Activated CD8-positive, alpha-beta memory T cell treated with anti-CD3 and anti-CD28 coated beads, Interleukin-2, amount 50 U/mL, for 1 hour (primary cell): ENCODE measurements around the gene TAAR1.
"Not testable (repeated sequence)": the region's sequence is repeated elsewhere in the genome, so short reads cannot be mapped to it uniquely, and the experiment has no call there.

Experiments used
- DNase-seq: peaks from one replicate; pipeline ENCODE4 v3.0.0-alpha.2; 2020; ENCODE audit errors: extremely low read depth

TAAR1 gene

GRCh38 chr6:132659082-132659481 lies at the start of gene TAAR1:
Gene TAAR1 (minus strand): TSS chr6:132659182. CDS start chr6:132646003, 13,179 bp downstream.
- DNase-seq: no peak

GRCh38 chr6:132708771-132709170 lies 49.8 kb upstream of the TAAR1 start:
- no peak for DNase-seq

GRCh38 chr6:132708002-132708401 lies 49.0 kb upstream of the TAAR1 start:
- DNase-seq: no peak

- not testable (repeated sequence) for DNase-seq
Measured at GRCh38 chr6:132706756-132707155, 47.8 kb upstream of the TAAR1 start.

- DNase-seq: no peak
Measured at GRCh38 chr6:132703936-132704335, 45.0 kb upstream of the TAAR1 start.

- no peak for DNase-seq
Measured at GRCh38 chr6:132698608-132699007, 39.6 kb upstream of the TAAR1 start.

- DNase-seq: no peak
Measured at GRCh38 chr6:132695773-132696172, 36.8 kb upstream of the TAAR1 start.

- no peak for DNase-seq
Measured at GRCh38 chr6:132693478-132693877, 34.5 kb upstream of the TAAR1 start.

GRCh38 chr6:132690678-132691077 lies 31.7 kb upstream of the TAAR1 start:
- DNase-seq: no peak

GRCh38 chr6:132687306-132687705 lies 28.3 kb upstream of the TAAR1 start:
- no peak for DNase-seq

GRCh38 chr6:132686531-132686930 lies 27.5 kb upstream of the TAAR1 start:
- DNase-seq: no peak

- no peak for DNase-seq
Measured at GRCh38 chr6:132685009-132685408, 26.0 kb upstream of the TAAR1 start.

- DNase-seq: no peak
Measured at GRCh38 chr6:132684272-132684671, 25.3 kb upstream of the TAAR1 start.

GRCh38 chr6:132683543-132683942 lies 24.6 kb upstream of the TAAR1 start:
- no peak for DNase-seq

GRCh38 chr6:132679094-132679493 lies 20.1 kb upstream of the TAAR1 start:
- DNase-seq: not testable (repeated sequence)

- no peak for DNase-seq
Measured at GRCh38 chr6:132675749-132676148, 16.8 kb upstream of the TAAR1 start.

- no peak for DNase-seq
Measured at GRCh38 chr6:132675002-132675401, 16.0 kb upstream of the TAAR1 start.

- DNase-seq: no peak
Measured at GRCh38 chr6:132673376-132674094, 14.6 kb upstream of the TAAR1 start.

- DNase-seq: no peak
Measured at GRCh38 chr6:132671295-132671694, 12.3 kb upstream of the TAAR1 start.

- DNase-seq: no peak
Measured at GRCh38 chr6:132669690-132670291, 10.8 kb upstream of the TAAR1 start.

- no peak for DNase-seq
Measured at GRCh38 chr6:132666118-132666517, 7.1 kb upstream of the TAAR1 start.

- DNase-seq: no peak
Measured at GRCh38 chr6:132664309-132665034, 5.5 kb upstream of the TAAR1 start.

- DNase-seq: no peak
Measured at GRCh38 chr6:132663661-132664060, 4.7 kb upstream of the TAAR1 start.
